Measurements from ENCODE around the gene ARHGAP21.

The ARHGAP21 gene

DNA sequence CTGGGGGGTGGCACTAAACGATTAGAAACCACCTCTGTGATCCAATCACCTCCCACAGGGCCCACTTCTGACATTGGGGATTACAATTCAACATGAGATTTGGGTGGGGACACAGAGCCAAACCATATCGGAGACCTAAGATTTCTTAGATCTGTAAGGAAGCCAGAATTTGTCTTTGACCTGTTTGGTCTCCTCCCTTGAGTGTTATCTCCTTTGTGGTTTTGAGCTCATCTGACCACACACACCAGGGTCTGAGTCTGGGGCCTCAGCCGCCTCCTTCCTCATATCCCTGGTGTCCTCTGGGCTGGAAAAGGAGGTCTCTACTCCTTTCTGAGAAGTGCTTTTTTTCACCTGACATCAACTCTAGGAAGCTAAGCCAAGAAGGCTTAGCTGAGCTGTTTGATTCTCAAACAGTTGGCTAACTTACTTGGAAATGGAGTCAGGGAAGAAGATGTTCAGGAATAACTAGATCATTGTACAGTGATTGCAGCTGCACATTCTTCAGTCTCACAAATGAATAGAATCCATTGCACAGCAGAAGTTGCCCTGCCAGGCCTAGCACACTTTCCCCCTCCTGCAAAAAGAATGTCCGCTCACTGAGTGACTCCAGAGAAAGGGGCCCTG is 167.4 kb downstream of the ARHGAP21 start:
- no CpG with 5 or more reads among the region's 4 CpGs for WGBS (ENCODE audit: extremely low coverage, insufficient coverage, low lambda C conversion rate)
- no peaks in the 10 kb centered on the region for H3K27me3 ChIP-seq (ENCODE audit: insufficient read depth, low read length, poor library complexity)
- H2BK15ac ChIP-seq (replicated peaks; ENCODE audit: low read depth): no peak overlapping the region
- DNase-seq: no peak
- no peaks in the 10 kb centered on the region for H3K4me1 ChIP-seq (ENCODE audit: control insufficient read depth, low read depth, low read length)
- H3K79me1 ChIP-seq (ENCODE audit: low read length): no peaks in the 10 kb centered on the region
- H3K79me2 ChIP-seq (ENCODE audit: control insufficient read depth, insufficient read depth, low read length): no peaks in the 10 kb centered on the region
- no peak overlapping the region for H3K27ac ChIP-seq (ENCODE audit: low read depth, low read length)
- H3K36me3 ChIP-seq (ENCODE audit: control insufficient read depth, insufficient read depth, low read length): no peaks in the 10 kb centered on the region
- H4K5ac ChIP-seq (ENCODE audit: low read length): no peak overlapping the region
- no peak overlapping the region for H3K18ac ChIP-seq (ENCODE audit: low read length)
- no peak overlapping the region for H2AK5ac ChIP-seq (ENCODE audit: low read length)
- H3K23ac ChIP-seq (ENCODE audit: low read length): no peak overlapping the region
- no peak overlapping the region for H3K4ac ChIP-seq (ENCODE audit: low read depth, low read length)
- H2BK120ac ChIP-seq (ENCODE audit: low read depth, low read length): no peak overlapping the region
- no peak overlapping the region for H3K9ac ChIP-seq (ENCODE audit: low read length)
- H3K4me3 ChIP-seq (ENCODE audit: low read length): no peak overlapping the region
- H3K4me2 ChIP-seq (ENCODE audit: low read length): no peak overlapping the region
- no peak overlapping the region for H3K56ac ChIP-seq (ENCODE audit: low read length)
- no peak overlapping the region for H2BK5ac ChIP-seq (ENCODE audit: low read length)
- no peak overlapping the region for H4K8ac ChIP-seq (ENCODE audit: low read depth, low read length)

DNA sequence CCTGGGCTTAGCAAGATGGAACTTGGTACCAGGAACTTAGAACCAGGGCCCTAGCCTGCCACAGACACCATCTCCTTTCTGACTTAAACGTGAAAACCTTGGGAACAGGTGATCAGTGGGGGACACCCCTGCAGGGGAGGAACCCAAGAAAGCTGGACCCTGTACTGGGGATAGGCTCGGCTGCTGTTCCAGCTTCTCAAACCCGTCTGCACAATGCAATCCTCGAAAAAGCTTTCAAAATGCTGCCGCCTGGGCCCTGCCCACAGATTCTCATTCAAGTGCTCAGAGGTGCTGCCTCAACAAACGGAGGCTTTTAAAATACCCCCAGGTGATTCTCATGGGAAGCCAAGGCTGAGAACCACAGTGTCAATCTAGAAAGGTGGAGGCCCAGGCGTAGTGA is 169.7 kb downstream of the ARHGAP21 start:
- Histone ChIP-seq H4K5ac (ENCODE audit: low read length) (no peak overlapping the region), H3K56ac (ENCODE audit: low read length) (no peak overlapping the region), H3K27me3 (ENCODE audit: insufficient read depth, low read length, poor library complexity) (no peaks in the 10 kb centered on the region), H3K18ac (ENCODE audit: low read length) (no peak overlapping the region), H3K79me2 (ENCODE audit: control insufficient read depth, insufficient read depth, low read length) (no peaks in the 10 kb centered on the region), H2AK5ac (ENCODE audit: low read length) (no peak overlapping the region), H3K4me1 (ENCODE audit: control insufficient read depth, low read depth, low read length) (no peaks in the 10 kb centered on the region), H2BK120ac (ENCODE audit: low read depth, low read length) (no peak overlapping the region), H3K23ac (ENCODE audit: low read length) (no peak overlapping the region), H2BK15ac (replicated peaks; ENCODE audit: low read depth) (no peak overlapping the region), H4K8ac (ENCODE audit: low read depth, low read length) (no peak overlapping the region), H3K4ac (ENCODE audit: low read depth, low read length) (no peak overlapping the region), H3K4me3 (ENCODE audit: low read length) (no peak overlapping the region), H3K4me2 (ENCODE audit: low read length) (no peak overlapping the region), H3K27ac (ENCODE audit: low read depth, low read length) (no peak overlapping the region), H3K79me1 (ENCODE audit: low read length) (no peaks in the 10 kb centered on the region), H2BK5ac (ENCODE audit: low read length) (no peak overlapping the region), H3K36me3 (ENCODE audit: control insufficient read depth, insufficient read depth, low read length) (no peaks in the 10 kb centered on the region), H3K9ac (ENCODE audit: low read length) (no peak overlapping the region)
- DNase-seq: no peak
- WGBS (ENCODE audit: extremely low coverage, insufficient coverage, low lambda C conversion rate): no CpG with 5 or more reads among the region's 7 CpGs

DNA sequence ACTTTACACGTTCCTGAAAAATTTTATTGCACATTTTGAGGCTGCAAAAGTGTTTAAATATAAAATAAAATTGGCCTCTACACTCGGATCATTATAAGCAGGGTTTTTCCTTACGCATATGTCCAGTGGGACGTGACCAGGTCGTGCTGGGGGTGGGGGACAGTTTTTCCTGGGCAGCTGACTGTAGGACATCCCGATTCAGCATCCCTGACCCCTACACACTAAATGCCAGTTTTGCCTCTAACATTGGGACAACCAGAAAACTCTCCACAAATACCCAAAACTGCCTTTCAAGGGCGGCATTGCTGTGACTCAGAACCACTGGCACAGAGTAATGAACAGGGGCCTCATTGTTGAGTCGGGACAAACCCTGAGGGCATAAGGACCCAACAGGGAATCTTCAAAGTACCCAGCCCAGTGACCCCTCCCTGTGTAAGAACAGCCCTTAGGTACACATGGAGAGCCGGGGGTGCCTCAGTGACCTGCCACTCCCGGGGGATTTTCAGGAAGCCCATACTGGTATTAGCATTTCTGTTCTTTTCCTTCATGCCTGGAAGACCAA is 170.6 kb downstream of the ARHGAP21 start:
- H3K36me3 ChIP-seq (ENCODE audit: control insufficient read depth, insufficient read depth, low read length): no peaks in the 10 kb centered on the region
- no peak overlapping the region for H4K5ac ChIP-seq (ENCODE audit: low read length)
- H2BK5ac ChIP-seq (ENCODE audit: low read length): no peak overlapping the region
- no peaks in the 10 kb centered on the region for H3K4me1 ChIP-seq (ENCODE audit: control insufficient read depth, low read depth, low read length)
- no peak overlapping the region for H4K8ac ChIP-seq (ENCODE audit: low read depth, low read length)
- no peak overlapping the region for H3K4me3 ChIP-seq (ENCODE audit: low read length)
- H3K18ac ChIP-seq (ENCODE audit: low read length): no peak overlapping the region
- no peaks in the 10 kb centered on the region for H3K27me3 ChIP-seq (ENCODE audit: insufficient read depth, low read length, poor library complexity)
- no peak for DNase-seq
- no CpG with 5 or more reads among the region's 10 CpGs for WGBS (ENCODE audit: extremely low coverage, insufficient coverage, low lambda C conversion rate)
- no peak overlapping the region for H3K9ac ChIP-seq (ENCODE audit: low read length)
- H3K4ac ChIP-seq (ENCODE audit: low read depth, low read length): no peak overlapping the region
- no peak overlapping the region for H3K4me2 ChIP-seq (ENCODE audit: low read length)
- H3K23ac ChIP-seq (ENCODE audit: low read length): no peak overlapping the region
- H2BK120ac ChIP-seq (ENCODE audit: low read depth, low read length): no peak overlapping the region
- no peak overlapping the region for H2BK15ac ChIP-seq (replicated peaks; ENCODE audit: low read depth)
- H3K27ac ChIP-seq (ENCODE audit: low read depth, low read length): no peak overlapping the region
- H3K56ac ChIP-seq (ENCODE audit: low read length): no peak overlapping the region
- H3K79me2 ChIP-seq (ENCODE audit: control insufficient read depth, insufficient read depth, low read length): no peaks in the 10 kb centered on the region
- no peaks in the 10 kb centered on the region for H3K79me1 ChIP-seq (ENCODE audit: low read length)
- H2AK5ac ChIP-seq (ENCODE audit: low read length): no peak overlapping the region

DNA sequence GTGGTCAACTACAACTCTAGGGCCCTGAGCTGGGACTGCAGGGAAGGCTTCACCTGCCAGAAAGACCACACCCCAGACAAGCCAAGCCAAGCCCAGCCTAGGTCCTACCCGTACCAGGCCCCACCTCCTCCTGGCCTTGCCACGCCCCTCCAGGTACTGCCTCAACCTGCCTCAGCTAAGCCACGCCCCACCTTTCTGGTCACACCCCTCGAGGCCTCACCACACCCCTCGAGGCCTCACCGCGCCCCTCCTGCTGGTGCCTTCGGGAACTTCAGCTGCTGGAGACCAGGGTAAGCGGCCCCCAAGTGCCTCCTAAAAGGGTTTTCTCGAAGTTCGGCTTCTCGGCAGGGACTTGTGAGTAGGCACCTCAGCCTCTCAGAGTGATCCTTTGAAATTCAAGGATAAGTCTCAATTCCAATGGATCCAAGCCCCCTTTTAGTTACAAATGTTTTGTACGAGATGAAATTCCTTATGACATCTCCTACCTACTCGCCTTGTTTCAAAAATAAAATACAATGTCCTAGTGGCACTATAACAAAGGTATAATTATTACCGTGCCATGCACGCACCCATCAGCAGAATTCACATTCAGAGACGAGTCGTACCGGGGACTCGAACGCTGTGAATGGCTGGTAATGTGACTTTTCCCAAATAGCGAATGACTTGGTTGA is 171.2 kb downstream of the ARHGAP21 start:
- peak; percentile 96 for DNase-seq

DNA sequence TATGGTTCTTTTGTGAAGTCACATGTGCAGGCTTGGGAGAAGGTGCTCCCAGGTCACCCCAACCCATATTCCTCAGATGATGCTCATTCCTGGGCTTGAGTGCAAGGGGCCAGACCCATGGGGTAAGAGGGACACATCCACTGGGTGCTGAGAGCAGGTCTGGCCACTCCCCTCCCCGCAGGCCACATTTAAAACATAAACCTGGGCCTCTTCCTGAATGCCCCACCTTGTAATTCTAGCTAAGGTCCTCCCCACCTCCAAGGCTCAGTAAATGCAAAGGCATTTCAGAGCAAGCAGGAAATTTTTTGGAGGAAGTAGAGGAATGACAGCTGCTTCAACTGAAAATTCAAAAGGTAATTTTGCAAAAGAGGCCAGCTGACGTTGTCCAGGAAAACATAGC is 172.5 kb downstream of the ARHGAP21 start:
- Histone ChIP-seq H3K36me3 (ENCODE audit: control insufficient read depth, insufficient read depth, low read length) (no peaks in the 10 kb centered on the region), H4K8ac (ENCODE audit: low read depth, low read length) (no peak overlapping the region), H3K23ac (ENCODE audit: low read length) (no peak overlapping the region), H3K4me1 (ENCODE audit: control insufficient read depth, low read depth, low read length) (no peaks in the 10 kb centered on the region), H3K9ac (ENCODE audit: low read length) (no peak overlapping the region), H3K27ac (ENCODE audit: low read depth, low read length) (no peak overlapping the region), H2BK120ac (ENCODE audit: low read depth, low read length) (no peak overlapping the region), H3K4me3 (ENCODE audit: low read length) (no peak overlapping the region), H4K5ac (ENCODE audit: low read length) (no peak overlapping the region), H3K4ac (ENCODE audit: low read depth, low read length) (no peak overlapping the region), H3K18ac (ENCODE audit: low read length) (no peak overlapping the region), H2AK5ac (ENCODE audit: low read length) (no peak overlapping the region), H3K4me2 (ENCODE audit: low read length) (no peak overlapping the region), H3K79me1 (ENCODE audit: low read length) (no peaks in the 10 kb centered on the region), H3K27me3 (ENCODE audit: insufficient read depth, low read length, poor library complexity) (no peaks in the 10 kb centered on the region), H3K79me2 (ENCODE audit: control insufficient read depth, insufficient read depth, low read length) (no peaks in the 10 kb centered on the region), H2BK5ac (ENCODE audit: low read length) (no peak overlapping the region), H2BK15ac (replicated peaks; ENCODE audit: low read depth) (no peak overlapping the region), H3K56ac (ENCODE audit: low read length) (no peak overlapping the region)
- WGBS (ENCODE audit: extremely low coverage, insufficient coverage, low lambda C conversion rate): no CpG with 5 or more reads among the region's 2 CpGs
- no peak for DNase-seq

More for the DNA sequence above, 171.2 kb downstream of the ARHGAP21 start:
- Histone ChIP-seq H3K79me1 (ENCODE audit: low read length) (no peaks in the 10 kb centered on the region), H3K18ac (ENCODE audit: low read length) (no peak overlapping the region), H4K8ac (ENCODE audit: low read depth, low read length) (no peak overlapping the region), H3K9ac (ENCODE audit: low read length) (no peak overlapping the region), H3K56ac (ENCODE audit: low read length) (no peak overlapping the region), H2BK5ac (ENCODE audit: low read length) (no peak overlapping the region), H3K4me2 (ENCODE audit: low read length) (no peak overlapping the region), H3K4ac (ENCODE audit: low read depth, low read length) (no peak overlapping the region), H3K27me3 (ENCODE audit: insufficient read depth, low read length, poor library complexity) (no peaks in the 10 kb centered on the region), H3K4me3 (ENCODE audit: low read length) (no peak overlapping the region), H3K23ac (ENCODE audit: low read length) (no peak overlapping the region), H2AK5ac (ENCODE audit: low read length) (no peak overlapping the region), H3K27ac (ENCODE audit: low read depth, low read length) (no peak overlapping the region), H2BK15ac (replicated peaks; ENCODE audit: low read depth) (no peak overlapping the region), H3K4me1 (ENCODE audit: control insufficient read depth, low read depth, low read length) (no peaks in the 10 kb centered on the region), H4K5ac (ENCODE audit: low read length) (no peak overlapping the region), H3K79me2 (ENCODE audit: control insufficient read depth, insufficient read depth, low read length) (no peaks in the 10 kb centered on the region), H2BK120ac (ENCODE audit: low read depth, low read length) (no peak overlapping the region), H3K36me3 (ENCODE audit: control insufficient read depth, insufficient read depth, low read length) (no peaks in the 10 kb centered on the region)
- no CpG with 5 or more reads among the region's 22 CpGs for WGBS (ENCODE audit: extremely low coverage, insufficient coverage, low lambda C conversion rate)

Measured in mesendoderm (in vitro differentiated cells).